Stomach (tissue), 4 donors: Measurements from ENCODE around the gene RFC5.

Source experiments
- EP300 ChIP-seq: sonication (generic); formaldehyde crosslinking; IDR thresholded peaks from one replicate; pipeline ENCODE4 v1.6.1; 2017; ENCODE audit warnings: antibody characterized with exemption
- POLR2A ChIP-seq, 4 donors: fragments of 450-650 bp; IDR thresholded peaks; one replicate each; pipeline ENCODE4 v1.6.1; 2016; ENCODE audit warnings: antibody characterized with exemption in 4 of 4, control low read depth in 2 of 4, mild to moderate bottlenecking in 1 of 4, moderate library complexity in 1 of 4
- POLR2AphosphoS5 ChIP-seq, 3 donors: sonication (generic); formaldehyde crosslinking; IDR thresholded peaks; one replicate each; pipeline ENCODE4 v1.6.1; 2016; ENCODE audit warnings: antibody characterized with exemption in 3 of 3
- TF ChIP-seq, protein P1 (sequence below), 7 experiments: fragments of 450-650 bp in 4 of 7; fragments of 200-600 bp in 3 of 7; sonication (generic) in 3 of 7; IDR thresholded peaks; one replicate each; pipeline ENCODE4 v1.5.1; 2016 to 2019; ENCODE audit warnings: antibody characterized with exemption in 7 of 7, control low read depth in 2 of 7, mild to moderate bottlenecking in 1 of 7

DNA sequence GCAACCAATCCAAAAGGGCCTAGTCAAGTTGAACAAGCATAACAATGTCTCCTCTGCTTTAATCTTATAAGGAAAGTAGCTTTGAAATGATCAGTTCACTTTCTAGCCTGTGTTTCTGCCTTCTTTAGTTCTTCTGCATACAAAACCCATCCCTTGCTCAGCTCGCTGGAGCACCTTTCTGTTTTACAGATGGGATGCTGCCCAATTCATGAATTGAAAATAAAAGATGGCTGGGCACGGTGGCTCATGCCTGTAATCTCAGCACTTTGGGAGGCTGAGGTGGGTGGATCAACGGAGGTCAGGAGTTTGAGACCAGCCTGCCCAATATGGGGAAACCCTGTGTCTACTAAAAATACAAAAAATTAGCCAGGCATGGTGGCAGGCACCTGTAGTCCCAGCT, 4.5 kb upstream of the RFC5 start:
- TF ChIP-seq, protein P1, sequence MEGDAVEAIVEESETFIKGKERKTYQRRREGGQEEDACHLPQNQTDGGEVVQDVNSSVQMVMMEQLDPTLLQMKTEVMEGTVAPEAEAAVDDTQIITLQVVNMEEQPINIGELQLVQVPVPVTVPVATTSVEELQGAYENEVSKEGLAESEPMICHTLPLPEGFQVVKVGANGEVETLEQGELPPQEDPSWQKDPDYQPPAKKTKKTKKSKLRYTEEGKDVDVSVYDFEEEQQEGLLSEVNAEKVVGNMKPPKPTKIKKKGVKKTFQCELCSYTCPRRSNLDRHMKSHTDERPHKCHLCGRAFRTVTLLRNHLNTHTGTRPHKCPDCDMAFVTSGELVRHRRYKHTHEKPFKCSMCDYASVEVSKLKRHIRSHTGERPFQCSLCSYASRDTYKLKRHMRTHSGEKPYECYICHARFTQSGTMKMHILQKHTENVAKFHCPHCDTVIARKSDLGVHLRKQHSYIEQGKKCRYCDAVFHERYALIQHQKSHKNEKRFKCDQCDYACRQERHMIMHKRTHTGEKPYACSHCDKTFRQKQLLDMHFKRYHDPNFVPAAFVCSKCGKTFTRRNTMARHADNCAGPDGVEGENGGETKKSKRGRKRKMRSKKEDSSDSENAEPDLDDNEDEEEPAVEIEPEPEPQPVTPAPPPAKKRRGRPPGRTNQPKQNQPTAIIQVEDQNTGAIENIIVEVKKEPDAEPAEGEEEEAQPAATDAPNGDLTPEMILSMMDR (IDR thresholded peaks at IDR 0.05): no peak
- TF ChIP-seq EP300 (no peak), POLR2A (IDR thresholded peaks at IDR 0.05) (no peak), POLR2AphosphoS5 (IDR thresholded peaks at IDR 0.05) (no peak)
